HCT116 (cell line): Measurements from ENCODE around the gene RNF227. TPM values are rescaled to one million over a fixed set of nuclear protein-coding genes. Genes with fewer than 3 reads are reported as not detected.
"Not testable (repeated sequence)": the region's sequence is repeated elsewhere in the genome, so short reads cannot be mapped to it uniquely, and the experiment has no call there.

ENCODE experiments used
- ATAC-seq: fragments of 200-7000 bp; cut with Tn5 transposase; 2 replicates; pipeline ENCODE4 v1.9.1; 2020; ENCODE audit warnings: mild to moderate bottlenecking, moderate library complexity
- BruUV-seq: library from RNA; stranded (reverse); fragments of 400-500 nt; replicated peaks from 2 replicates; lab custom pipeline; 2021; lab: Mats Ljungman, UMichigan
- CTCF ChIA-PET: fragments of 300-600 bp; sonication (Branson Sonifier 250); formaldehyde crosslinking; loops from one replicate; lab custom pipeline; 2021; ENCODE audit warnings: antibody characterized with exemption; lab: Charles Lee
- POLR2A ChIA-PET: fragments of 300-600, 350-600 bp; sonication (Branson Sonifier 250); formaldehyde crosslinking; loops from one replicate; lab custom pipeline; 2021; ENCODE audit warnings: antibody characterized with exemption; lab: Charles Lee
- RAD21 ChIA-PET, 2 experiments: fragments of 300-600 bp; sonication (Branson Sonifier 250); formaldehyde crosslinking; loops; one replicate each; lab custom pipeline; 2023; ENCODE audit warnings: low total read pairs in 2 of 2; ENCODE audit not compliant: uncharacterized antibody in 2 of 2, unreplicated experiment in 2 of 2, low non-redundant PET in 1 of 2; lab: Charles Lee
- DNase-seq: peaks from one replicate; pipeline ENCODE4 v3.0.0-alpha.2; 2010; ENCODE audit warnings: low read depth, low spot score
- H2AFZ ChIP-seq: fragments of 200-600 bp; shearing (Covaris generic), sonication (generic); 2 replicates; pipeline ENCODE4 v1.6.1; 2017; ENCODE audit warnings: low read depth, mixed run types, mixed read lengths, antibody characterized with exemption, low read length; ENCODE audit not compliant: poor library complexity, severe bottlenecking
- H3K27ac ChIP-seq: 2 replicates; pipeline ENCODE4 v1.5.1; 2012; ENCODE audit warnings: low read depth, low read length
- H3K27me3 ChIP-seq: fragments of 200-600 bp; sonication (generic); 2 replicates; pipeline ENCODE4 v1.6.1; 2016; ENCODE audit warnings: mixed run types, low read length, mixed read lengths; ENCODE audit not compliant: insufficient read depth
- H3K36me3 ChIP-seq, 2 experiments: fragments of 200-500 bp in 1 of 2; fragments of 200-600 bp in 1 of 2; sonication (Bioruptor generic) in 1 of 2; sonication (generic) in 1 of 2; 2 replicates each; pipeline versions ENCODE4 v1.5.1 to v1.6.1; 2014 to 2016; ENCODE audit warnings: low read length in 2 of 2, inconsistent platforms in 1 of 2, mixed read lengths in 1 of 2, mixed run types in 1 of 2; ENCODE audit not compliant: insufficient read depth in 2 of 2, control insufficient read depth in 1 of 2
- H3K4me1 ChIP-seq, 2 experiments: fragments of 200-600 bp in 1 of 2; sonication (generic) in 1 of 2; 2 replicates each; pipeline versions ENCODE4 v1.5.1 to v1.6.1; 2012 to 2017; ENCODE audit warnings: low read length in 2 of 2, inconsistent platforms in 1 of 2, mild to moderate bottlenecking in 1 of 2, mixed read lengths in 1 of 2, mixed run types in 1 of 2, moderate library complexity in 1 of 2; ENCODE audit not compliant: insufficient read depth in 2 of 2, control insufficient read depth in 1 of 2
- H3K4me2 ChIP-seq: fragments of 200-600 bp; sonication (generic); 2 replicates; pipeline ENCODE4 v1.6.1; 2017; ENCODE audit warnings: mixed run types, low read length, mixed read lengths
- H3K4me3 ChIP-seq, 2 experiments: fragments of 200-600 bp in 1 of 2; sonication (generic) in 1 of 2; replicated peaks in 1 of 2; 2 replicates each; pipeline ENCODE4 v1.5.1; 2011 to 2016; ENCODE audit warnings: low read length in 2 of 2, control low read depth in 1 of 2, low read depth in 1 of 2, mild to moderate bottlenecking in 1 of 2, mixed read lengths in 1 of 2, mixed run types in 1 of 2
- H3K79me2 ChIP-seq: fragments of 200-600 bp; sonication (generic); 2 replicates; pipeline ENCODE4 v1.6.1; 2017; ENCODE audit warnings: mild to moderate bottlenecking, mixed run types, low read length, moderate library complexity, mixed read lengths; ENCODE audit not compliant: insufficient read depth
- H3K9ac ChIP-seq: fragments of 200-600 bp; sonication (generic); 2 replicates; pipeline ENCODE4 v1.6.1; 2016; ENCODE audit warnings: low read length, mixed read lengths
- H3K9me2 ChIP-seq: fragments of 200-600 bp; sonication (generic), shearing (Covaris generic); 2 replicates; pipeline ENCODE4 v1.6.1; 2017; ENCODE audit warnings: mixed run types, mild to moderate bottlenecking, moderate library complexity; ENCODE audit not compliant: insufficient read depth
- H3K9me3 ChIP-seq, 2 experiments: fragments of 200-500 bp in 1 of 2; fragments of 200-600 bp in 1 of 2; sonication (Bioruptor generic) in 1 of 2; sonication (generic) in 1 of 2; 2 replicates each; pipeline ENCODE4 v1.6.1; 2014 to 2017; ENCODE audit warnings: low read length in 2 of 2, mixed read lengths in 2 of 2, inconsistent platforms in 1 of 2, low read depth in 1 of 2, mild to moderate bottlenecking in 1 of 2, mixed run types in 1 of 2, moderate library complexity in 1 of 2; ENCODE audit not compliant: control insufficient read depth in 1 of 2, insufficient read depth in 1 of 2
- H4K20me1 ChIP-seq: fragments of 200-600 bp; sonication (generic), shearing (Covaris generic); 2 replicates; pipeline ENCODE4 v1.6.1; 2017; ENCODE audit warnings: mixed run types, mild to moderate bottlenecking, moderate library complexity; ENCODE audit not compliant: insufficient read depth
- JUND ChIP-seq: IDR thresholded peaks from 2 replicates; pipeline ENCODE4 v1.6.1; 2012
- MAX ChIP-seq: IDR thresholded peaks from 2 replicates; pipeline ENCODE4 v1.6.1; 2012
- intact Hi-C: fragments of 100-400 bp; cut with micrococcal nuclease; formaldehyde crosslinking; loops from 2 replicates; pipeline ENCODE4 v1.10.0; 2022
- total RNA-seq: library from RNA; stranded (reverse); gene quantifications from one replicate; pipeline ENCODE4 v1.2.1, GENCODE V29; 2021; ENCODE audit not compliant: unreplicated experiment

The RNF227 gene
- total RNA-seq, 1 experiment from 2014 or later, result 0.74 TPM

- not testable (repeated sequence) for H3K27me3 ChIP-seq, DNase-seq, H3K9me3 ChIP-seq
- peaks cover 17% of the 10 kb centered on the region for H3K79me2 ChIP-seq
- peak overlapping the region; percentile 17; the same call in 1 of the 2 replicates for H3K4me2 ChIP-seq
- H3K36me3 ChIP-seq, result peaks cover 8 to 27% of the 10 kb centered on the region in 2 experiments; a peak in 3 of 4 replicates
- TF ChIP-seq MAX (0 out of 2 replicates have a peak, but pooled peaks have one; percentile 19), JUND (peak; percentile 10; the same call in 1 of the 2 replicates)
- TF ChIP-seq, all 23 proteins: peak for 2; not testable (repeated sequence) for 21
- H2AFZ ChIP-seq, H3K27ac ChIP-seq, H3K4me3 ChIP-seq, H3K9me2 ChIP-seq, H3K9ac ChIP-seq, H4K20me1 ChIP-seq, intact Hi-C loops, BruUV-seq: not testable (repeated sequence)
- ATAC-seq, result peak; percentile 55
- ChIA-PET POLR2A (interaction anchor here (1.0 kb wide), 1 partner anchor 124 kb away, joined by 3 read pairs; no protein-coding TSS in a partner anchor), CTCF (interaction anchor here (1.0 to 4.0 kb wide), 3 partner anchors 13 to 176 kb away, joined by 3 to 31 read pairs (median 4); no protein-coding TSS in a partner anchor), RAD21 (interaction anchor here (0.5 to 0.9 kb wide), 2 partner anchors 124 to 176 kb away, joined by 3 to 5 read pairs; no protein-coding TSS in a partner anchor)
- H3K4me1 ChIP-seq, result peaks cover 3 to 15% of the 10 kb centered on the region in 2 experiments
Measured at GRCh38 chr17:7864384-7864783, 51.7 kb downstream of the RNF227 start.

Other genes starting within 250 kb of the RNF227 start
- 110 TPM for gene TP53, start 228.8 kb downstream of the RNF227 start, total RNA-seq
- gene WRAP53, start 227.8 kb downstream of the RNF227 start, total RNA-seq, result 28.8 TPM
- 0.07 TPM for gene EFNB3, start 211.1 kb downstream of the RNF227 start, total RNA-seq
- gene DNAH2, start 198.5 kb downstream of the RNF227 start, total RNA-seq, result 2.0 TPM
- 42.1 TPM for gene KDM6B, start 82.1 kb downstream of the RNF227 start, total RNA-seq
- gene TMEM88, start 61.2 kb downstream of the RNF227 start, total RNA-seq, result 2.8 TPM
- 103 TPM for gene NAA38, start 58.7 kb downstream of the RNF227 start, total RNA-seq
- gene CYB5D1, start 58.3 kb downstream of the RNF227 start, total RNA-seq, result 21.5 TPM
- gene CHD3, start 27.5 kb downstream of the RNF227 start, total RNA-seq, result 54.8 TPM
- 7.1 TPM for gene KCNAB3, start 13.6 kb upstream of the RNF227 start, total RNA-seq
- 123 TPM for gene TRAPPC1, start 15.7 kb upstream of the RNF227 start, total RNA-seq
- gene CNTROB, start 15.9 kb upstream of the RNF227 start, total RNA-seq, result 54.6 TPM
- 1.4 TPM for gene GUCY2D, start 86.3 kb upstream of the RNF227 start, total RNA-seq
- gene ALOX15B, start 122.8 kb upstream of the RNF227 start, total RNA-seq, result 0.30 TPM
- gene ALOX12B, start 171.4 kb upstream of the RNF227 start, total RNA-seq, result 3.8 TPM
- gene ALOXE3, start 202.2 kb upstream of the RNF227 start, total RNA-seq, result 3.5 TPM
- gene HES7, start 207.8 kb upstream of the RNF227 start, total RNA-seq, result 0.61 TPM
- gene PER1, start 236.1 kb upstream of the RNF227 start, total RNA-seq, result 87.6 TPM
- gene VAMP2, start 246.7 kb upstream of the RNF227 start, total RNA-seq, result 35.9 TPM